Stimulated activated CD8-positive, alpha-beta memory T cell treated with anti-CD3 and anti-CD28 coated beads, Interleukin-4, amount 100 ng/mL, for 1 hour (primary cell): ENCODE data around the gene INPP5J.
"Not testable (repeated sequence)": the region's sequence is repeated elsewhere in the genome, so short reads cannot be mapped to it uniquely, and the experiment has no call there.

Experiments
- DNase-seq, 2 donors: peaks; one replicate each; pipeline ENCODE4 v3.0.0-alpha.2; 2020; ENCODE audit warnings: low read depth in 2 of 2, low spot score in 1 of 2

Gene INPP5J

GRCh38 chr22:31102441-31103081 is 20.2 kb upstream of the INPP5J start:
- DNase-seq = no peak

GRCh38 chr22:31103111-31103510 is 19.7 kb upstream of the INPP5J start:
- no peak for DNase-seq

DNA sequence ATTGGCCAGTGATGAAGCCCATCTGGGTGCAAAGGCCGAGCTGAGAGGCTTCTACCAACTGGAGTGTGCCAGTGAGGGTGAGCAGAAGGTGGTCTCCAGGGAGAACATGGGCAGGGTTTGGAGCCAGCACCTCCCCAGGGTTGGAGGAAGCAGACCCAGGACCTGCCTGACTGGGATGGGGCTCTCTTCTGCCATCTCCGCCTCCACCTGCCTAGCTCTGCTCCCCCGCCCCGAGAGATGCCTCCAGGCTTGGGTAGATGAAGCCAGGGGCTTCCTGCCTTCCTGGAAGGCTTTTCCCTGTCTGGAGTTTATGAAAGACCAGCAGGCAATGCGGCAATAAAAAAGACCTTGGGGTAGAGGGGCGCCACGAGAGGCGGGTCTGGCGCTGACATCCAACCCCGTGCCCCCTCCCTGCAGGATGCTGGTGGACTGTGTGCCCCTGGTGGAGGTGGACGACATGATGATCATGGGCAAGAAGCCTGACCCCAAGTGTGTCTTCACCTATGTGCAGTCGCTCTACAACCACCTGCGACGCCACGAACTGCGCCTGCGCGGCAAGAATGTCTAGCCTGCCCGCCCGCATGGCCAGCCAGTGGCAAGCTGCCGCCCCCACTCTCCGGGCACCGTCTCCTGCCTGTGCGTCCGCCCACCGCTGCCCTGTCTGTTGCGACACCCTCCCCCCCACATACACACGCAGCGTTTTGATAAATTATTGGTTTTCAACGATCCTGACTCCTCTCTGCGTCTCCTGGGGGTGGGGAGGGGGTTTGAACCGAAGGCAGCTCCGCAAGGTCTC is 18.7 kb upstream of the INPP5J start:
- no peak for DNase-seq

GRCh38 chr22:31104869-31105268 is 17.9 kb upstream of the INPP5J start:
- no peak for DNase-seq

DNA sequence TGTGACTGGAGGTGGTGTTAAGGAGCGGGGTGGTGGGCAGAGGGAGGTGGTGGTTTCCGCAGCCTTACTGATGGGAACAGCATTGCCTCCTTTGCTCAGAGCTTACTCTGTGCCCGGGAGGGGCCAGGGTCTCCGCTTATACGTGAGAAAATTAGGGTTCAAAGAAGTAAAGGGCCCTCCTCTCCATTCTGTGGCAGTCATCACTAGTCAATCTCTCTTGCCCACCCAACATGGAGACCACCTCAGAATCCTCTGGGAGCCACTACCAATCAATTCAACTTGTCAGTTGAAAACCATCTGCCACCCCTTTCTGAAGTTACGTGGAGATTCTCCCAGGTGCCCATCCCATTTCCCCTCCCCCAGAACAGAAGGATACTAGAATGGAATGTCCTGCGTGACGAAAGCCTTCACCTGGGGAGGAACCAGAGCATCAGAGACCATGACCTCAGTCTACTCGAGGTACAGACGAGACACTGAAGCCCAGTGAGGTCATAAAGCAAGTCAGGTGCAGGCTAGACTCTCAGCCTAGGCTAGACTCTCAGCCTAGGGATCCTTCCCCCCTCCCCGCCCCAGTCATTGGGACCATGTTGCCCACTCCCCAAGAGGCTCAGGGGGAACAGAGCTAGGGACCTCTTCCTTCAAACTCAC is 17.4 kb upstream of the INPP5J start:
- DNase-seq = no peak

DNA sequence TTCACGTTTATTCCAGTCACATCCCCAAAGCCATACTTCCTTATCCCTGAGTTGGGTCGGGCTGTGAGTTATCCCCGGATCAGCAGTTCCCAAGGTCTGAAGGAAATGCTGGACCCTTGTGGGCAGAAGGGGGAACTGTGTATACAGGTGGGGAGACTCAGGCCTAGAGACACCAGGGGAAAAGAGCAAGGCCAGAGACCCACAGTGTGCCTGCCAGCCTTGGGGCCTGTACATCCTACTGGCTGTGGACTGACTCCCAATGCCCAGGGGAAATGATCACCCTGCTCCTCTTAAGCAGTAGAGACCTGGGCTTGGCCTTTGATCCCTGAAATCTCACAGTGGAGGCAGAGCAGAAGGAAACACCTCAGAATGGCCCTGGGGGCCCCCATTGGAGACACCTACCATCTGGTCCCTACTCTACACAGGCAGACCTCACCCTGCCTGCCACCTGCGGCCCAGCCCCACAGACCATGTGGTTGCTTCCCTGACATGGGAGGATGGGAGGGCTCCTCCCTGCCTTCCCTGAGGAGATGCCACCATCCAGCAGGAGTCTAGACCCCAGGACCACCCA is 16.7 kb upstream of the INPP5J start:
- DNase-seq = no peak

GRCh38 chr22:31106731-31107177 is 16.0 kb upstream of the INPP5J start:
- DNase-seq = no peak

- DNase-seq = peak; percentile 46 to 68
Observed at GRCh38 chr22:31107178-31107893, 15.4 kb upstream of the INPP5J start, which contains the start of gene SELENOM. Gene SELENOM (minus strand): TSS chr22:31107568. CDS start chr22:31107505, 63 bp downstream.

GRCh38 chr22:31107894-31108218 is 14.9 kb upstream of the INPP5J start:
- DNase-seq = no peak

DNA sequence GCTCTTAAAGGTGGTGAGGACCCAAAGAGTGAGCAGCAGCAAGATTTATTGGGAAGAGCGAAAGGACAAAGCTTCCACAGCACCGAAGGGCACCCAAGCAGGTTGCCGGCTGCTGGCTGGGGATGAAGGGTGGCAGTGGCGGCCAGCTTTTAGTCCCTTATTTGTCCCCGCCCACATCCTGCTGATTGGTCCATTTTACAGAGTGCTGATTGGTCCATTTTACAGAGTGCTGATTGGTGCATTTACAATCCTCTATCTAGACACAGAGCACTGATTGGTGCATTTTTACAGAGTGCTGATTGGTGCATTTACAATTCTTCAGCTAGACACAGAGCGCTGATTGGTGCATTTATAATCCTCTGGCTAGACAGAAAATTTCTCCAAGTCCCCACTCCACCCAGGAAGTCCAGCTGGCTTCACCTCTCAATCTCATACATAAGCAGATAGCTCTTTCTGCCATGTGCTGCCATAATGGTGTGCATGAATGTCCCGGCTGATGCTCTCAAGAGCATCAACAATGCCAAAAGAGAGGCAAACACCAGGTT is 10.1 kb upstream of the INPP5J start:
- DNase-seq = not testable (repeated sequence)

DNA sequence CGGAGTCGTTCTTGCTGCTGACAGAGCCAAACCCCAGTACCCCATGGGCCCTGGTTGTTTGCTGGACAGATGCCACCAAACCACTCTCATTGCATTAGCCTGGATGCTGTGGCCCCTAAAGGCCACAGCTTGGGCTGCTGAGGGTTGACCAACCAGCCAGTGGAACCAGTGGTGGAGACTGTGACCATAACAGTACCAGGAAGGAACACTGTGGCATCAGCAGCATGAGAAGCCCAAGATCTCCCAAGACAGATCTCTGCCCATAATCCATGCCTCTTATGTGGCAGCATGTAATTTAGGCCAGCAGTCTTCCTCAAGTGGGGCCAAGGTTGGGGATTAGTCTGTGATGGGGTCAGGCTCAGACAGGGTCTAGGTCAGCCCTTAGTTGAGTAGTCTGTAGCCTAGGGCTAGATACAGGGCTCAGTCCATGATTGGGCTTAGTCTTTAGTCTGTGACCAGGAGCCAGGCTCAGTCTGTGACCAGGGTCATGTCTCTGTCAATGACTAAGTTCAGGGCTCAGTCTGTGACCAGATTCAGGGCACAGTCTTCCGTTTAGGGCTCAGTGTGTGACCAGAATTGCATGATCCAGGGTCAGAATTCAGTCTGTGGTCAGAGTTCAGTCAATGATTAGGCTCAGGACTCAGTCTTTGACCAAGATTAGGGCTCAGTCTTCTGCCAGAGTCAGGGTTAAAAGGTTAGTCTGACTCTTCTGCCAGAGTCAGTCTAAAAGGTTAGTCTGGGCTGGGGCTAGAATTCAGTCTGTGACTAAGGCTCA is 4.5 kb upstream of the INPP5J start:
- DNase-seq = no peak

GRCh38 chr22:31119026-31119717 is 3.6 kb upstream of the INPP5J start:
- DNase-seq = no peak

- no peak for DNase-seq
Observed at GRCh38 chr22:31120230-31120629, 2.5 kb upstream of the INPP5J start.

DNA sequence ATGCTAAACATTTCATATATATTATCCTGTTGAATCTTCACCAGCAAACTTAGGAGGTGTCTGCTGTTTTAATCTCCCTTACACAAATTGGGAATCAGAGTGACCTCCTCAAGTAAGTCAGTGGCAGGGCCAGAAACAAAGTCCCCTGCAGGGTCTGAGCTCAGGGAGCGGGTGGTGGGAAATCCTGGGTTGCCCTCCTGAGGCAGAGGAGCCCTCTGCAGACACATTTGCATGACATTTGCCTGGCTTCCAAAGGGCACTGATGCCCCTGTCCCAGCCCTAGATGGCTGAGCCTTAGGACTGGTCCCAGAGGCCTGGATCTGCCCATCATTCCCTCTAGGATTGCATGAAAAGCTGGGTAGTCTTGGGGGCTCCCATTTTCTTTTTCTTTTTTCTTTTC is 2.1 kb upstream of the INPP5J start:
- DNase-seq = no peak

DNA sequence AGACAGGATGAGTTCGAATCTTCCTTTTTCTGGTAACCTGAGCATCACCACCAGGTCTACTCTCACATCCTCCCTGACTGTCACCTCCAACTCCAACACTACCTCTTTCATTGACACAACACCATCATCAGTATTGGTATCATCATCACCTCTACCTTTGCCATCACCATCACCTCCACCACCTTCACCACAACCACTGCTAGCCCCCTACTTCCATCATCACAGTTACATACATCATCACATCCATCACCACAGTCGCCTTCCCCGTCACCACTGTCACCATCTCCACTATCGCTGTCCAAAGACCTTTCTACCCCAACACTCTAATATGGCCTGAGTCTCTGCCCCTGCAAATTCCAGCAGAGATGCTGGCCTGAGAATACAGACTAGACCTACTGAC is 1.4 kb upstream of the INPP5J start:
- DNase-seq = no peak

DNA sequence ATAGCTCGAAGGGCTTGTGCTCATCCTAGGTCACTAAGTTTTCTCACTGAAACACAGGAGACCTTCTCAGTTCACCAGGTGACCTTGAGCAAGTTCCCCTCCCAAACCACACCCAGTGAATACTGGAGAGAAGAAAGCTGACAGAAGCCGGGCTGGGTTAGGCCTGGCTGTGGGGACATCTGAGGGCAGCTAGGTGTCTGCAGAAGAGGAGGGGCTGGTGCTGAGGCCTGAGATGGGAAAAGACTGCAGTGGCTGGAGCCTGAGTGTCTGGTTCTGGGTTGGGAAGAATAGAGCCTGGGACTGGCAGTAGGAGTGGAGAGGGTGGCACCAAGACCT is 602 bp upstream of the INPP5J start:
- DNase-seq = no peak

DNA sequence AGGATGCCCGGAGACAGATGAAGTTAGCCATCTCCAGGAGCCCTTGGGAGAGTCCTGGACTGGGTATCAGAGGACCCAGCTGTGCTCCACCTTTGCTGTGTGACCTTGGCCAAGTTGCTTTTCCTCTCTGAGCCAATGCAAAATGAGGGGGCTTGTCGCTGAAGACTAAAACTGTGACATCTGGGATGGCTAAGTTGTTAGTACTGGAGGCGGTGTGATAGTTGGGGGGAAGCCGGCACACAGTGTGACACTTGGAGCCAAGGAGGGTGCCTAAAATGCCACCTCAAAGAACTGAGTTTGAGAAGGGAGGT is 481 bp downstream of the INPP5J start:
- no peak for DNase-seq

GRCh38 chr22:31124290-31124689 is 1.5 kb downstream of the INPP5J start:
- DNase-seq = no peak

DNA sequence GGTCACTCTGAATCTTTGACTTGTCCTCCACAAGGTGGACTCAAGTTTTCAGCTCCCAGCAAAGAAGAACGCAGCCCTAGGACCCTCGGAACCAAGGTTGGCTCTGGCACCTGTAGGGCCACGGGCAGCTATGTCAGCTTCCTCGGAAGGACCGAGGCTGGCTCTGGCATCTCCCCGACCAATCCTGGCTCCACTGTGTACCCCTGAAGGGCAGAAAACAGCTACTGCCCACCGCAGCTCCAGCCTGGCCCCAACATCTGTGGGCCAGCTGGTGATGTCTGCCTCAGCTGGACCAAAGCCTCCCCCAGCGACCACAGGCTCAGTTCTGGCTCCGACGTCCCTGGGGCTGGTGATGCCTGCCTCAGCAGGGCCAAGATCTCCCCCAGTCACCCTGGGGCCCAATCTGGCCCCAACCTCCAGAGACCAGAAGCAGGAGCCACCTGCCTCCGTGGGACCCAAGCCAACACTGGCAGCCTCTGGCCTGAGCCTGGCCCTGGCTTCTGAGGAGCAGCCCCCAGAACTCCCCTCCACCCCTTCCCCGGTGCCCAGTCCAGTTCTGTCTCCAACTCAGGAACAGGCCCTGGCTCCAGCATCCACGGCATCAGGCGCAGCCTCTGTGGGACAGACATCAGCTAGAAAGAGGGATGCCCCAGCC is 2.2 kb downstream of the INPP5J start:
- no peak for DNase-seq
